ENCODE results near the gene AADACL2. TPM values are rescaled to one million over a fixed set of nuclear protein-coding genes. Genes with fewer than 3 reads are reported as not detected.

The AADACL2 gene
- total and polyA plus RNA-seq, 9 of the 15 experiments (the other 6 are each of a cell fraction or from before 2014, with no cell fraction given) = not detected

- TF ChIP-seq DPF2 (IDR thresholded peaks at IDR 0.05) (no peak), ZNF589 (CRISPR knock-in tag; IDR thresholded peaks at IDR 0.05; ENCODE audit: low read depth) (no peak), MITF (IDR thresholded peaks at IDR 0.05) (no peak), ZNF584 (CRISPR knock-in tag; IDR thresholded peaks at IDR 0.05; ENCODE audit: low read depth) (no peak), ETV1 (tag; conservative IDR thresholded peaks at IDR 0.05; ENCODE audit: low read depth) (no peak), TFAM (CRISPR knock-in tag; conservative IDR thresholded peaks at IDR 0.05) (no peak), TAF1 (IDR thresholded peaks at IDR 0.05; ENCODE audit: control insufficient read depth, extremely low read depth, insufficient read depth, low read length, severe bottlenecking) (no peak)
- TF ChIP-seq, protein P1, sequence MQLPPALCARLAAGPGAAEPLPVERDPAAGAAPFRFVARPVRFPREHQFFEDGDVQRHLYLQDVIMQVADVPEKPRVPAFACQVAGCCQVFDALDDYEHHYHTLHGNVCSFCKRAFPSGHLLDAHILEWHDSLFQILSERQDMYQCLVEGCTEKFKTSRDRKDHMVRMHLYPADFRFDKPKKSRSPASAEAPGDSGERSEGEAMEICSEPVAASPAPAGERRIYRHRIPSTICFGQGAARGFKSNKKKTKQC (CRISPR knock-in tag; IDR thresholded peaks at IDR 0.05) = no peak
- TF ChIP-seq, protein P2, sequence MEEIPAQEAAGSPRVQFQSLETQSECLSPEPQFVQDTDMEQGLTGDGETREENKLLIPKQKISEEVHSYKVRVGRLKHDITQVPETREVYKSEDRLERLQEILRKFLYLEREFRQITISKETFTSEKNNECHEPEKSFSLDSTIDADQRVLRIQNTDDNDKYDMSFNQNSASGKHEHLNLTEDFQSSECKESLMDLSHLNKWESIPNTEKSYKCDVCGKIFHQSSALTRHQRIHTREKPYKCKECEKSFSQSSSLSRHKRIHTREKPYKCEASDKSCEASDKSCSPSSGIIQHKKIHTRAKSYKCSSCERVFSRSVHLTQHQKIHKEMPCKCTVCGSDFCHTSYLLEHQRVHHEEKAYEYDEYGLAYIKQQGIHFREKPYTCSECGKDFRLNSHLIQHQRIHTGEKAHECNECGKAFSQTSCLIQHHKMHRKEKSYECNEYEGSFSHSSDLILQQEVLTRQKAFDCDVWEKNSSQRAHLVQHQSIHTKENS (CRISPR knock-in tag; IDR thresholded peaks at IDR 0.05) = no peak
- TF ChIP-seq, protein P3, sequence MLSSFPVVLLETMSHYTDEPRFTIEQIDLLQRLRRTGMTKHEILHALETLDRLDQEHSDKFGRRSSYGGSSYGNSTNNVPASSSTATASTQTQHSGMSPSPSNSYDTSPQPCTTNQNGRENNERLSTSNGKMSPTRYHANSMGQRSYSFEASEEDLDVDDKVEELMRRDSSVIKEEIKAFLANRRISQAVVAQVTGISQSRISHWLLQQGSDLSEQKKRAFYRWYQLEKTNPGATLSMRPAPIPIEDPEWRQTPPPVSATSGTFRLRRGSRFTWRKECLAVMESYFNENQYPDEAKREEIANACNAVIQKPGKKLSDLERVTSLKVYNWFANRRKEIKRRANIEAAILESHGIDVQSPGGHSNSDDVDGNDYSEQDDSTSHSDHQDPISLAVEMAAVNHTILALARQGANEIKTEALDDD (IDR thresholded peaks at IDR 0.05) = no peak
These were observed 59.9 kb downstream of the AADACL2 start (continued) for GRCh38 chr3:151793636-151794035.
